ENCODE results near the gene TINCR.

The TINCR gene

DNA sequence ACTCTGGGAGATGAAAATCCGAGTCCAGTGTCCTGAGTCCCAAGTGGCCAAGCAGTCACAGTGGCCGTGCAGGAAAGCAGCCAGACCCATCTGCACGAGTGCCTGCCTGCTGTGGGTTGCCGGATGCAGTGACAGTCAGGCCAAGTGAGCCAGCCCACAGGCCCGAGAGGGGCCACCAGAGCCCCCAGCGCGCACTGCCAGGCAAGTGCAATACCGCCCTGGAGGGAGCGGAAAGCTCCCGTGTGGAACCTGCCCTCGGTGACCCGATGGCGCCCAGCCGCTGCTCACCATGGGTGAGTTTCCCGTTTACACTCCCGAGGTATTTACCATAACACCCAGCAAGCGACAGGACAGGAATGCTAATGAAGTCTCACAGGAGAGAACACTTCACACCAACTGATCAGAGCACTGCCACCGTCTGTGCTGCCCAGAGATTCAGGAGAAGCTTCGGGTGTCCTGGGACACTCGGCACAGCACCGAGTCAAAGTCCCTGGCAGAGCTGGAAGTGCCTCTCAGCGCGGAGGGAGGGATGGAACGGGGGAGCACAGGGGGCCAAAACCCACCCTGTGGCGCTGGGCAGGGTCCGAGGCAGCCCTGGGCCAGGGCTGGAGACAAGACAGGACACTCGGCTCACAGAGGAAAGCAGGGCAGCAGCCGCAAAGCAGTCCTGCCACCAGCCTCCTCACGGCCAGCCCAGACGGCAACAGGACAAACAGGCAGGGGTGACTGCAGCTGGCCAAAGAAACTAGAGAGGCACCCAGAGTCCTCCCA lies 21.3 kb upstream of the TINCR start:
- DNase-seq, result no peak

DNA sequence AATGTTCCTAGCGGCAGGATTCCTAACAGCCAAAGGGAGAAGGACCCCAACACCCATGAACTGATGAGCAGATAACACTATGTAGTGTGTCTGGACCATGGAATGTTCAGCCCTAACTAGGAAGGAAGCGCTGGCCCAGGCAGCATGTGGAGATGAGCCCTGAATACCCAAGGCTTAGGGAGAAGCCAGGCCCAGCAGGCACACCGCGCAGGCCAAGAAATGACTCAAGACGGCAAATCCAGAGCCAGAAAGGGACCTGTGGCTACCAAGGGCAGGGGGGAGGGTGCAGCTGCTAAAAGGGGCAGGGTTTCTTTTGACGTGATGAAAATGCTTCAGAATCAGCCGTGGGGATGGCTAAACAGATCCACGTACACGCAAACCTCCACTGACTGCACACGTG lies 20.7 kb upstream of the TINCR start:
- DNase-seq, result no peak

DNA sequence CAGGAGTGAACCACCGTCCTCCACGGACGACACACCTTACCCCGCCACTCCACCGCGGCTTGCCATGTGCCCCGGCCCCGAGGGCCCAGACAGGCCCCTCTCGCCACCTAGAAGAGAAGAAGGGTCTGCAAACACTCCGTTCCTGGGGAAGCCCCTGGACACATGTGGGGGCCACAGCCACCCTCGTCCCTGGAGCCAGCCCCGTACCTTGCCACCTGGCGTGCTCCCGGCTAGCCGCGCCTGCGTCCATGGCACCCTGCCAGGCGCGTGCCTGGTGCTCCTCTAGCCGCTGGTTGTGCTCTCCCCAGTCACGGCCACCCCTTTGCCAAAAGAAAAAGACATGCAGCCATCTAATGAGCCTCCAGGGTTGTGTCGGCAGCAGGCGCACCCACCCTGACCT lies 19.9 kb upstream of the TINCR start:
- DNase-seq, result no peak

DNA sequence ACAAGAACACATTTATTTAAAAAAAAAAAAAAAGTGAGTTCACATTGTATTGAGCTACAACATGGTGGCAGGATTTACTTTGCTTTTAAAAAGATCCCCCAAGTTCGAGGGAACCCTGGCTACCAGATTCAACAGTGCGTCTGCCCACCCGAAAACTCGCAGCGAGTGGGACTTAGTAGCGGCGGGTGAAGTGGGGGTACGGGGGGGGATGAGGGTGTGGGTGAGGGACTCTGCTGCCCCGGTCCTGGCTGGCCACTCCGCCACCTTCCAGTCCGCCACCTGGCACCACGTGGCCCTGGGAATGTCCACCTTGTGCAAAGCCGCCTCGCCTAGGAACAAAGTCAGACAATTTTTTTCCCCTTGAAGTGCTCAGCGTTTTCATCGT lies 19.3 kb upstream of the TINCR start:
- DNase-seq, result no peak

DNA sequence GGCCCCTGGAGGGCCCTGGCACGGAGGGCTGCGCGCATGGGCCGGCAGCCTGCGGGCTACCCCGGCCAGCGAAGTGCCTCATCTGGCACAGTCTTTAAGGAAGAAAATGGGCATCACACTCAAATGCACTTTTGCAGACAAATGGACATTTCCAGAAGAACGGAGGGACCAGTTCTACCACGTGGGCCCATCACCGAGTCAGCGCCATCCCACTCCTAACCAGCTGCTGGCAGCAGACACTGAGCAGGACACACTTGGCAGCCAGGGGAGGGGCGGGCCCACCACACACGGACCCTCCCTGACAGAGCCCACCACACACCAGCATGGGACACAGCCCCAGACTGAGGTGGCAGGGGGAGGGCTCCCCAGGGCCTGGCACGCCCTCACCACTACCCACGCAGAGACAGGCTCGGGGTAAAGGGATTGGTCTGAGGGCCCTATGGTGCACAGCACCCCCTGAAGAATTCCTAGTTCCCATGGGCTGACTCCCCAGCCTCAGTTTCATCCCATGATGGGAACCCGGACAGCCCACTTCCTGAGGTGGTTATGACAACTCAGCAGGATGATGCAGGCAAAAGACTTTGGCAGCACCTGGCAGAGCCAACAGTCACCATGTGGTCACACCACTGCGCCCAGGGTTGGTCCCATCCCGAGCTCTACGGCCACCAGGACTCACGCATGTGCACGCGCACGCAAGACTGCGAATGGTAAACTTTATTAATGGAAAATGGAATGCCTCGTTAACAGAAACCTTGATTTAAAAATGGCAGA lies 18.7 kb upstream of the TINCR start:
- DNase-seq, result no peak

DNA sequence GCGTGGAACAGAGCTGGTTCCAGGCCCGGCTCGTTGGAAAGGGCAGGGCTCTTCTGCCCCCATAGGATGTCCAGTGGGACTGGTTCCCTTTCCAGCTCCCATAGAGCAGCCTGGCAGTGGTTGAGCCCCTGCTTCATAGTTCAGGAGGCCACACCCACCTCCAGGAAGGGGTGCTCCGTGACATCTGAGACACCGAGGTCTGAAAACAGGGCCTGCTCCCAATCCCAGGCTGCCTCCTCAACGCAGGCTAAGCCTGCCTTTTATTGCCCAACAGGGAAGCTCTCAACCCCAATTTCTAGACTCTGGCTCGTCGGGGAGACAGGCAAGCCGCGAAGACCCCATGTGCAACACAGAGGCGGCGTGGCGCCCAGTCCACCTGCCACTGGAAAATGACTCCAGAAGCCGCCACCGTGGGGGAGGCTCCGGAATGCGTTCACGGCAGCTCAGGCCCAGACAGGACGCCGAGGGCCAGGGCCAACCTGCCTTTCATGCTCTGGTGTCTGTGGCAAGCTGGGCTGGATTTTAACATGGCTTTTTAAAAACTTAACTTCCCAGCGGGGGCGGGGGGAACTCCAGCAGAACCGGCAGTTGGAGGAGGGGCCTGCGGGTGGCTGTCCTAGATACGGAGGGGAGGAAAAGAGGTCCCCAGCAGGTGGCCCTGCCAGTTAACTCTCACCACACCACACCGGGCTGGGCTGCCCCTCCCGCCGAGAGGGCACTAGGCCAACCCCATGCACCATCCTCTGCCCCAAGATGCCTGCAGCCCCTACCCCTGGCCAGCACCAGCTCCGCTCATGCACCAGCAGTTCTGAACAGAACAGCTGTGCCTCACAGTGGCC lies 17.9 kb upstream of the TINCR start:
- peak; percentile 68 for DNase-seq

DNA sequence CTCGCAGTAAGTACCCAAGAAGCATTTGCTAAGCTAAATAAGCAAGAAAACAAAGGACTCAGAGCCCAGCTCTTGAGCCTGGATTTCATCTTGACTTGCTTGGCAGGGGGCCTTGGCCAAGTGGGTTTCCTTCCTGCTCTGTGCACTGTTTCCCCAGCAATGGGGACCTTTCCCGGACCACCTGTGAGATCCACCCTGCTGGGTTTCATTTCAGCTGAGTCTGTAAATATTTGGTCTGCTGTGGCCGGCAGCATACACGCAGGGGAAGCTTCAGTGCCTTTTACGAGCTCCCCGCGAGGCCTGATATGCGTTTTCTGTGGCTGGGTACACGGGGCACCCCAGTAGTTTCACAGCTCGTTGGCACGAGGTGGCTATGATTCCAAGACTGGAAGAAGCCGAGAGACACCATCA lies 12.4 kb upstream of the TINCR start:
- no peak for DNase-seq

DNA sequence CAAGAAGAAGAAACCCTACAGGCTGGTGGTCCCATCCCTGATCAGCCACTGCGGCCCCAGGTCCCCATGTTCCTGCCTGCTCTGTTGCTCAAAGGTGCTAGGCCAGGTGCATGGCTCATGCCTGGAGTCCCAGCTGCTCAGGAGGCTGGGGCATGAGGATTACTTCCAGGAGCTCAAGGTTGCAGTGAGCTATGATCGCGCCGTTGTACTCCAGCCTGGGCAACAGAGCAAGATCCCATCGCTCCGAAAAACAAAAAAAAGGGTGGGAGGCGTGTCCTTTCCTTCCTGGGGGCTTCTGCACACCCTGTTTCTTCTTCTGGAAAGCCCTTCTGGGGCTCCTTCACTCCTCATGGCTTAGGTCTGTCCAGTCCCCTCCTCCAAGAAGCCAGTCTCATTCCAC lies 11.9 kb upstream of the TINCR start:
- DNase-seq, result no peak

DNA sequence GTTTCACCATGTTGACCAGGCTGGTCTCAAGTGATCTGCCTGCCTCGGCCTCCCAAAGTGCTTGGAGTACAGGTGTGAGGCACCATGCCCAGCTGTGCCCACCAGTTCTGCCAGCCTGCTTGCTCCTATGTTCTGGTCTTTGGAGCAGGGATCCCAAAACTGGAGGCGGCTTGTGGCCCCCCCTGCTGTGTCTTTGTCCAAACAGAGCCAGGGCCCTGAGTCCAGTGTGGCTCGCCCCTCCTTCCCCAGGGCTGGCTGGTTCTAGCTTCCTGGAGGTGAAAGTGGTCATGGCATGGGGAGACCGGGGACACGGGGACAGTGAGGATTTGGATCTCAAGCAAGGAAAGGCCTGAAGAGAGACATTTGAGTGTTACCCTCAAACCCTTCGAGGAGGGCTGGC lies 11.5 kb upstream of the TINCR start:
- no peak for DNase-seq

DNA sequence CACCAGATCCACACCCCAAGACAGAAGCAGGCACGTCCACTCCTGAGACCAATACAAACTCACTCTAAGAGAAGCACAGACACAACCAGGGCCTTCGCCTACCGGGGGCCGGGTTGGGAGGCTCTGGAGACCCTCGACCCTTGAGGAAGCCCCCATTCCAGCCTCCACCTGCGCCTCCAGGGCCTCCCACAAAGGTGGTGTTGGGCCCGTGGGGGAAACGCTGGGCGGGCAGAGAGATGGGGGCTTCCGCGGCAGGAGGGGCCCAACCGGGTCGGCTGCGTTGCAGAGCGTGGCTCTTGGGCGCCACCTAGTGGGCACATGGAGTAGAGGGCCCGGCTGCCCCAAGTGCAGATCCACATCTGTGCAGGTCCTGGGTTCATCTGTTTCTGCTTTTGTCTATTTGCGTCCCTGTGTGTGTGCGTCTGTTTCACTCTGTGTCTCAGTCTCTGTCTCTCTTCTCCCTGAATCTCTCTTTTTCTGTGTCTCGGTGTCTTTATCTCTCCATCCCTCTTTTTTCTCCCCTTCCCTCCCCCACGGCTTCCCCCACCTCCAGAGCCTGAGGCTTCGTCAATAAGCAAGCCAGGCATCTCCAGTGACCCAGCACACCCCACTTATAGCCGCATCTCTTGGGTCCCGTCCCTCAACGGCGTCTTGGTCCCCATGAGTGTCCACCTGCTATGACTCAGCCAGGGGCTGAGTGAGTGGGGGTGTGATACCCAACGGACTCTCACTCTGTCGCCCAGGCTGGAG lies 10.5 kb upstream of the TINCR start:
- DNase-seq, result peak; percentile 92

DNA sequence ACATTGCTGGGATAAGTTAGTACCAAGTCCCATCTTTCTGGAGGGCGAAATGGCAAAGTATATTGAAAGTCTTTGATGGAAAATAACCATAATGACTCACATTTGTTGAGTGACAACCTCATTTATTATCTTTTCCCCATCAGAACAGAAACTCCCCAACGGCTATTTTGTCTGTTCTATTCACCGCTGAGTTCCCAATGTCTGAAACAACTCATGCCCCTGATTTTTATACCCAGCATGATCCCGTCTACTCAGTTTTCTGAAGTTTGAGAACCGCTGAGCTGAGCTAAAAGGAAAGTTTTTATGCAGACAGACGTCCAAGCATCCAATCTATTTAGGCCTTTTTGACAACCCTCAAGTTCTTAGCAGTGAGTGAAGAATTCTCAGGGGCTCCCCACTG lies 7.8 kb upstream of the TINCR start:
- DNase-seq, result no peak

DNA sequence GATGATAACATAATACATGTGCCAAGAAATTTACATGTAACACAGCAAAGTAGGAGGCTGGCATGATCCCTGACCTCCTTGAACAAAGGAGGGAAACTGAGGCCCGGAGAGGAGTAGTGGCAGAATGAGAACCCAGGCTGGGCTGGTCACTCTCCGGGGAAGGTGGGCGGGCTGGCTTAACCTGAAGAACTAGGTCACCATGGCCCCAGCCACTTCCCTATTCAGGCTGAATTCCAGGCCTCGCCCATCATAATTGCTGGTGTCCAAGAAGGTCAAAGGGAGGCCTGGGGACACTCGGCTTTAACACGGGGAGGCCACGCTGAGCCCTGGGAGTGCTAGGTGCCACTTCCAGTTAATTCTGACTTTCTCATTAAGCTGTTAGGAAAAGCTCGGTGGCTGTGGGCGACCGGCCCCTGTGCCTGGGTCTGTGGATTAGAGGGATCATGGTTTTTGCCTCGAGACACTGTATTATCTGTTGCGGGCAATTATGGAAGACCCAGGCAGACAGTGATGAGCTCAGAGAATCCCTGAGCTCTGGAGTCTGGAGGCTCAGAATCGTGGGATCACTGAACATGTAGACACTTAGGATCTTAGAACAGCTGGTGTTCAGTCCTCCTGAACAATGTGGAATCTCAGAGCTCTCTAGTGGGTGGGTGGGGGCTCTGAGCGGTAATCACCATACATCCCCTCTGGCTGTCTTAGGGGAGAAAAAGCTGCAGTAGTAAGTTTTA lies 5.0 kb upstream of the TINCR start:
- DNase-seq, result no peak

DNA sequence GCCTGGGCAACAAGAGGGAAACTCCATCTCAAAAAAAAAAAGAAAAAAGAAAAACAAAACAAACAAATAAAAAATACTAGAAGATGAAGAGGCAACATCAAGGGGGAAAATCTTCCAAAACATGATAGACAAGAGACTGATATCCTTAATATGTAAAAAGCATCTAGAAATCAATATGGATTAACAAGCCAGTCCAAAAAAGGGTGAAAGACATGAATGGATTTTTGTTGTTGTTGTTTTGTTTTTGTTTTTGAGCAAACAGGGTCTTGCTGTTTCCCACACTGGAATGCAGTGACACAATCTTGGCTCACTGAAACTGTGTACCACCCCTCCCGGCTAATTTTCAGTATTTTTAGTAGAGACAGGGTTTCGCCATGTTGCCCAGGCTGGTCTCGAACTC lies 4.0 kb upstream of the TINCR start:
- DNase-seq, result no peak

DNA sequence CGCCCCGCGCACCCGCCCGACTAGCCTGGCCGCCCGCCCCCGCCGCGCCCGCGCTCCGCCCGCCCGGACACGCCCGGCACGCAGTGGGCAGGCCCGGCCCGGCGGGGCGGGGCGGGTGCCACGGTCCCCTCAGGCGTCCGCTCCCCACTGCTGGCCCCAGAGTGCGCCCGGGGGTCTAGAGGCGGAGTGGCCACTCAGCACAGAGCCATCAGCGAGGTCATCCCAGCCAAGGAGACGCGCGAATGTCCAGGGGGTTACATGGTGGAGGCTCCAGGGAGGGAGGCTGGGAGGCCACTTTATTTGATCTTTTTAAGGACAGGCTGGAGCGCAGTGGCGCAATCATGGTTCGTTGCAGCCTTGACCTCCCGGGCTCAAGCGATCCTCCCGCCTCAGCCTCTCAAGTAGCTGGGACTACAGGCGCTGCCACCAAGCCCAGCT lies 236 bp upstream of the TINCR start:
- no peak for DNase-seq

DNA sequence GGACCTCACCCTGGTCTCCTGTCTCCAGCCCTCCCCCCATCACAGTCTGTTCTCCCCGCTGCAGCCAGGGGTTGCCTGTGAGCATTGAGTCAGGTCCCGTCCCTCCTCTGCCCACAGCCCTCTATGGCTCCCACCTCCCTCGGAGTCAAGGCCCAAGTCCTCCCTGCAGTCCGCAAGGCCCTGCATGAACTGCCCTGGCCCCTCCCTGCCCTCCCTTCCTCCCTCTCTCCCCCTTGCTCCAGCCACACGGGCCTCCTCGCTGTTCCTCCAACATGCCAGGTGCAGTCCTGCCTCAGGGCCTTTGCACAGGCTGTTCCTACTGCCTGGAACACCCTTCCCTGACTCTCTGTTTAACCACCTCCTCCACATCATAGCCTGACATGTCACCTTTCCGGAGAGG lies 2.8 kb downstream of the TINCR start:
- DNase-seq, result no peak

DNA sequence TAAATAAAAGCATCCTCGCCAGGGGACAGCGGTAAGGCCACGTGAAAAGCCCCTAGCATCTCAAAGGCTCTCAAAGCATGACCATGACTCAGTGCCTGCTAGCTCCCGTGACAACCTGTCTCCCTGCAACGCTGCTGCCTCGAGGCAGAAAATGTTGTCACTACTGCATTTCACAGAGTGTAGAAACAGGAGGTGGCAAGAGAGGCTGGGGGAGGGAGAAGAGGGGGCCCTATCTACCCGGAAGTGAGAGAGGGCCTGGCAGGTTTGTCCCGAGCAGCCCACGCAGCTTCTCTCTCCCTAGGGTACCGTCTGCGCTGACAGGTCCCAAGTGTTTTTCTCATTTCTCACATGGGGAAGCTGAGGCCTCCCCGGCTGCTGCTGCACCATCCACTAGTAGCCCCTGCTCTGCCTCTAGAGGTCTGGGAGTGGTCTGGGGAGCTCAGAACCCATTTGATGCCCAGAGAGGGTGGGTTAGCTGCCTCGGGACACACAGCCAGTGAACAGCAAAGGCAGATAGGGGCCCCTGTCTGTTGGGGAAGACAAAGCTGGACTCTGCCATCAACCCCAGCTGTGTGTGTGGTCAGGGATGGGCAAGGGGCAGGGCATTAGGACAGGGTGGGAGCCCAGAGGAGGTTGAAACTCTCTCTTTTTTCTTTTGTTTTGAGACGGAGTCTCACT lies 3.7 kb downstream of the TINCR start:
- no peak for DNase-seq

DNA sequence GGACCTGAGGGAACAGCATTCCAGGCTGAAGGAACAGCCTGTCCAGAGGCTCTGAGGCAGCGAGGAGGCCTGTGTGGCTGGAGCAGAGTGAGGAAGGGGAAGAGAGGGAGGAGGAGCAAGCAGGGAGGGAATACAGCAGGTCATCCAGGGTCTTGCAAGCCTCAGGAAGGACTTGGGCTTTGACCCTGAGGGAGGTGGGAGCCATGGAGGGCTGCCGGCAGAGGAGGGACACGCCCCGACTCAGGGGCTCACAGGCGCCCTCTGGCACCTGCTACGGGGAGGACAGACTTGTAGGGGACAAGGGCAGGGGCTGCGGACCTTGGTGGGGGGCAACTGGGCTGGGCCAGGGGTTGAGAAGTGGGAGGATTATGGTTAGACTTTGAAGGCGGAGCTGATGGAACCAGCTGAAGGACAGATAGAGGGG lies 4.7 kb downstream of the TINCR start:
- no peak for DNase-seq

DNA sequence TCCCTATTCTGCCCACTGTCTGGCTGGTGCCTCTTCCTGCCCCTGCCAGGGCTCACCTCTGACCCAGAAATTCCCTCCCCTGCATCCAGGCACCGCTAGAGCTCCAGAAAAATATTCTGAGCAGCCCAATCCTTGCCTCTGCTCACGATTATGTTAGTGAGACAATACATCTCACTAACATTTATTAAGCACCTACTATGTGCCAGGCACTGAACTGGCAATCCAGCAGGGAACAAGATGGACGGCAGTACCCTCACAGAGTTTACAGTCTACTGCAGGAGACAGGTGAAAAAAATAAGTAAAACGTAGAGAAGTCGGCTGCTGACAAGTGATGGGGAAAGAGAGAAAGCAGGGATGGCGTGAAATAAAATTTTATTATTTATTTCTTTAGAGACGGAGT lies 5.5 kb downstream of the TINCR start:
- no peak for DNase-seq

DNA sequence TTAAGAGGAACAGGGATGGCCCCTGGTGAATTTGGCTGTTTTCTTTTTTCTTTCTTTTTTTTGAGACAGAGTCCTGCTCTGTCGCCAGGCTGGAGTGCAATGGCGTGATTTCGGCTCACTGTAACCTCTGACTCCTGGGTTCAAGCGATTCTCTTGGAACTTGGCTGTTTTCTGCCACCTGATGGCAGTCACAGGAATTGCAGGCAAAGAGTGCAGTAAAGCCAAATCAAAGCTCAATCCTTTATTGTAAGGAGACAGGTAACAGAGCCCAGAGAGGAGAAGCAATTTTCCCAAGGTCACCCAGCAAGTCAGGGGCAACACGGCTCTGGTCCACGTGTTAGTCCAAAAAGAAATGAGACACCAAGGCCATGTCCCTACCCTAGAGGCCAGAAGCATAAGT lies 6.2 kb downstream of the TINCR start:
- no peak for DNase-seq

DNA sequence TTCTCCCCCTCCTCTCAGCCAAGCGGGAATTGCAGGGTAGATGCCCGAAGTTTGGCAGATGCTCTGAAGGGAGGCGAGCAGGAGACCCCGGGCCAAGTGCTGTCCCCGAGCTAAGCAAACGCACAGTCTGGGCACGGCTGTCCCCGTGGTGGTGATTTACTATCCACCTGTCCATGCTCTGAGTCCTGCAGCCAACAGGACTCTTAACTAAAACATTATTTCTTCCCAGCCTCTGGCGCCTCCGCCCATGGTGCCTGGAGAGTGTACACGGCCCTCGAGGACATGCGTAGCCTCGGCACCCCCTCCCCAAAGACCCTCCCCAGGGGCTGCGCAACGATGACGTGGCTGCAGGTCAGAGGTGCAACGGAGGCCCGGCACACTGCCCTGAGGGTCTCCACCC lies 7.6 kb downstream of the TINCR start:
- no peak for DNase-seq

DNA sequence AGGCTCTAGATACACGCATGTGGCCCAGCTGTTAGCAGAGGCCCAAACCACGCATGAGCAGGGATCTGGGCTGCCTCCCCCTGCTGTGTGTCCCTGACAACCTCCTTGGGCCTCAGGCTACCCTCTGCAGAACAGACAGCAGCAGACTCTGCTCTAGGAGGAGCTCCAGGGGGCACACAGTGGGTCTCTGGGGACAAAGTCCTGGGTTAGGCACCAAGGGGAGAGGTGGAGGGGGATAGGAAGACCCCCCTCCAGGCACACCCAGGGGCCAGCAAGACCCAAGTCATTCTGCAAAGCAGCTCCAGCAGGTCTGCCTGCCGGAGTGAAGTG lies 8.0 kb downstream of the TINCR start:
- no peak for DNase-seq

DNA sequence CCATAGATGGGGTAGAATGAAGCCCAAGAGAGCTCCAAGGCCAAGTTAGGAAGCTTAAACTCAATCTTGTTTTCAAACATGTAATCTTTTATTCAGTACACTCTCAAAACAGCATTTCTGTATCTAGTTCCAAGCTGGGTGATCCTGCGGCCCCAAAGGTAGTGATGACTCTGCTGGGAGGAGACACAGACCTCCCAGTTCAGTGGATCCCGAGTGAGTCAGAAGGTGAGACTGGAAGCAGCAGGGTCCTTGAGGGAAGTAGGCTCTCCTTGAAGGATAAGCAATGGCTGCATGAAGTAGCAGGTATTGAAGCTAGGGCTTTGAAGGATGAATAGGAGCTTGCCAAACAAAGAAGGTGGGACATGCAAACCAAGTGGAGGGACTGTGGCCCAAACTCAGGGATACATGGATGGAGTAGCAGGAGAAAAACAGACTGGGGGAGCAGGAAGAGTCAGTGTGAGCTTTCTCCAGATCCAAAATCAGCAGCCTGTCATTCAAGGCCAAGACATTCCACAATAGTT lies 9.6 kb downstream of the TINCR start:
- no peak for DNase-seq

Data from activated CD8-positive, alpha-beta memory T cell treated with anti-CD3 and anti-CD28 coated beads, Interleukin-2, amount 50 U/mL, for 48 hours (primary cell).